Endothelial cell of umbilical vein (primary cell): Measurements from ENCODE around the gene CDC37L1. TPM values are rescaled to one million over a fixed set of nuclear protein-coding genes. Genes with fewer than 3 reads are reported as not detected.

Experiments used
- BruUV-seq: library from RNA; stranded (reverse); fragments of 400-500 nt; replicated peaks from 2 replicates; lab custom pipeline; 2021; lab: Mats Ljungman, UMichigan
- CTCF ChIA-PET: fragments of 300-600, 350-600 bp; sonication (Branson Sonifier 250); formaldehyde crosslinking; loops from one replicate; lab custom pipeline; 2021; ENCODE audit warnings: antibody characterized with exemption, inconsistent platforms; lab: Charles Lee
- POLR2A ChIA-PET: fragments of 300-600, 350-600 bp; sonication (Branson Sonifier 250); formaldehyde crosslinking; loops from one replicate; lab custom pipeline; 2021; ENCODE audit warnings: antibody characterized with exemption, inconsistent platforms; lab: Charles Lee
- DNase-seq: peaks from one replicate; pipeline ENCODE4 v3.0.0-alpha.2; 2011; ENCODE audit warnings: low read depth, low spot score
- FAIRE-seq: peaks from 2 replicates; lab custom pipeline; 2011; peaks lifted over from hg19 to GRCh38; lab: Jason Lieb, UNC
- H2AFZ ChIP-seq: 2 replicates; pipeline ENCODE4 v1.6.0; 2012; ENCODE audit warnings: low read depth, low read length, control low read depth, inconsistent platforms
- H3K27ac ChIP-seq: 2 replicates; pipeline ENCODE4 v1.5.1; 2011; ENCODE audit warnings: low read depth, mild to moderate bottlenecking, control low read depth, low read length, moderate library complexity; ENCODE audit not compliant: insufficient read depth
- H3K27me3 ChIP-seq, 2 experiments: 2 replicates each; pipeline versions ENCODE4 v1.6.0 to v1.6.1; 2011; ENCODE audit warnings: low read length in 2 of 2, mixed read lengths in 1 of 2; ENCODE audit not compliant: control insufficient read depth in 2 of 2, insufficient read depth in 2 of 2
- H3K36me3 ChIP-seq, 2 experiments: 2 replicates in 1 of 2; 3 replicates in 1 of 2; pipeline ENCODE4 v1.5.1; 2011; ENCODE audit warnings: low read length in 2 of 2, mild to moderate bottlenecking in 1 of 2, moderate library complexity in 1 of 2; ENCODE audit not compliant: control insufficient read depth in 2 of 2, insufficient read depth in 2 of 2; ENCODE audit errors: extremely low read depth in 1 of 2
- H3K4me1 ChIP-seq: 3 replicates; pipeline ENCODE4 v1.5.1; 2011; ENCODE audit warnings: mild to moderate bottlenecking, low read length; ENCODE audit not compliant: control insufficient read depth, insufficient read depth; ENCODE audit errors: extremely low read depth
- H3K4me2 ChIP-seq: 2 replicates; pipeline ENCODE4 v1.6.1; 2011; ENCODE audit warnings: low read length, control low read depth, mixed read lengths; ENCODE audit not compliant: insufficient read depth
- H3K4me3 ChIP-seq, 3 experiments: fragments of 200-600 bp in 1 of 3; sonication (generic), shearing (Covaris generic) in 1 of 3; replicated peaks in 1 of 3; 2 replicates each; pipeline ENCODE4 v1.5.1; 2011 to 2016; ENCODE audit warnings: control low read depth in 3 of 3, low read length in 3 of 3, mild to moderate bottlenecking in 2 of 3, inconsistent platforms in 1 of 3, low read depth in 1 of 3, moderate library complexity in 1 of 3; ENCODE audit not compliant: insufficient read depth in 1 of 3
- H3K79me2 ChIP-seq: 2 replicates; pipeline ENCODE4 v1.6.0; 2012; ENCODE audit warnings: low read length, inconsistent platforms; ENCODE audit not compliant: control insufficient read depth, insufficient read depth
- H3K9ac ChIP-seq: replicated peaks from 2 replicates; pipeline ENCODE3; 2011; ENCODE audit warnings: low read length, control low read depth; ENCODE audit not compliant: insufficient read depth; ENCODE audit errors: extremely low read depth
- H3K9me1 ChIP-seq: replicated peaks from 3 replicates; pipeline ENCODE4 v1.6.0; 2011; ENCODE audit warnings: mild to moderate bottlenecking, low read length; ENCODE audit not compliant: control insufficient read depth, insufficient read depth; ENCODE audit errors: extremely low read depth
- H3K9me3 ChIP-seq: replicated peaks from 2 replicates; pipeline ENCODE4 v1.5.1; 2012; ENCODE audit warnings: low read length, inconsistent platforms; ENCODE audit not compliant: control insufficient read depth, insufficient read depth
- H4K20me1 ChIP-seq: replicated peaks from 2 replicates; pipeline ENCODE3; 2011; ENCODE audit warnings: mild to moderate bottlenecking, low read length; ENCODE audit not compliant: control insufficient read depth, insufficient read depth; ENCODE audit errors: extremely low read depth
- CTCF ChIP-seq, 2 donors: IDR thresholded peaks; 1 replicate in 1 of 2; 2 replicates in 1 of 2; pipeline ENCODE4 v1.5.1; 2011; ENCODE audit warnings: low read length in 2 of 2, mild to moderate bottlenecking in 2 of 2, moderate library complexity in 2 of 2, control low read depth in 1 of 2, inconsistent platforms in 1 of 2, low read depth in 1 of 2; ENCODE audit not compliant: insufficient read depth in 1 of 2; ENCODE audit errors: extremely low read depth in 1 of 2
- EZH2 ChIP-seq: IDR thresholded peaks from 2 replicates; pipeline ENCODE4 v1.6.1; 2012; ENCODE audit warnings: borderline replicate concordance, low read depth, mild to moderate bottlenecking, moderate library complexity, low read length, inconsistent platforms; ENCODE audit not compliant: severe bottlenecking
- FOS ChIP-seq: IDR thresholded peaks from 2 replicates; pipeline ENCODE4 v1.6.1; 2011; ENCODE audit warnings: mild to moderate bottlenecking, low read length, moderate library complexity, borderline replicate concordance; ENCODE audit not compliant: insufficient read depth
- GATA2 ChIP-seq: IDR thresholded peaks from 2 replicates; pipeline ENCODE4 v1.7.0; 2011; ENCODE audit warnings: low read depth, mild to moderate bottlenecking, moderate library complexity, mixed read lengths, low read length; ENCODE audit not compliant: insufficient read length, insufficient read depth
- JUN ChIP-seq: IDR thresholded peaks from 2 replicates; pipeline ENCODE4 v1.6.1; 2011; ENCODE audit warnings: borderline replicate concordance, low read depth; ENCODE audit not compliant: insufficient read length, insufficient read depth
- MAX ChIP-seq: IDR thresholded peaks from 2 replicates; pipeline ENCODE4 v1.6.1; 2011; ENCODE audit not compliant: insufficient read depth, insufficient read length
- MYC ChIP-seq: IDR thresholded peaks from one replicate; pipeline ENCODE4 v1.6.1; 2011; ENCODE audit warnings: mild to moderate bottlenecking, low read depth, low read length
- POLR2A ChIP-seq: IDR thresholded peaks from 2 replicates; pipeline ENCODE4 v1.6.1; 2012; ENCODE audit warnings: low read depth, mild to moderate bottlenecking, control low read depth, low read length
- POLR2AphosphoS5 ChIP-seq: IDR thresholded peaks from 2 replicates; pipeline ENCODE4 v1.6.1; 2012; ENCODE audit warnings: low read depth, mild to moderate bottlenecking, control low read depth, low read length, moderate library complexity; ENCODE audit not compliant: insufficient read depth
- dilution Hi-C: fragments of 300-500 bp; cut with MboI; formaldehyde crosslinking; loops from one replicate; pipeline ENCODE4 v1.15.0; 2019; ENCODE audit warnings: low sequenced_read_pairs; ENCODE audit not compliant: extremely low pct_ligation_motif_present
- intact Hi-C: fragments of 100-400 bp; cut with micrococcal nuclease; formaldehyde crosslinking; loops from one replicate; pipeline ENCODE4 v1.10.0; 2022
- polyA plus RNA-seq, 4 experiments: library from polyadenylated mRNA; depleted of rRNA in 3 of 4; stranded (reverse) in 3 of 4; unstranded in 1 of 4; fragments of >200 nt; gene quantifications; 2 replicates each; pipeline versions ENCODE4 v1.2.1 to v1.2.3, GENCODE V29; 2011 to 2012; ENCODE audit warnings: missing spikeins in 1 of 4
- total RNA-seq: library from RNA; stranded (reverse); gene quantifications from 2 replicates; pipeline ENCODE4 v1.2.3, GENCODE V29; 2021

The CDC37L1 gene
- total and polyA plus RNA-seq, 2 donors (not counting 3 experiments of a cell fraction or from before 2014, with no cell fraction given): 2.6 to 6.8 TPM

GRCh38 chr9:4686584-4686983 is 7.2 kb downstream of the CDC37L1 start:
- dilution Hi-C loops: no loop called here
- Histone ChIP-seq H2AFZ (no peak overlapping the region), H3K4me3 (no peak overlapping the region), H3K4me2 (no peak overlapping the region), H3K36me3 (peaks cover 0 to 3% of the 10 kb centered on the region in 2 experiments), H3K9ac (no peak overlapping the region), H3K27me3 (no peaks in the 10 kb centered on the region), H3K27ac (no peak overlapping the region), H3K9me1 (no peaks in the 10 kb centered on the region), H3K79me2 (peaks cover 5% of the 10 kb centered on the region), H3K4me1 (no peaks in the 10 kb centered on the region), H3K9me3 (no peaks in the 10 kb centered on the region), H4K20me1 (no peaks in the 10 kb centered on the region)
- FAIRE-seq: no peak
- intact Hi-C loops: no loop called here
- ChIA-PET POLR2A (interaction anchor here (0.5 kb wide), 1 partner anchor 1013 kb away, joined by 3 read pairs; no protein-coding TSS in a partner anchor), CTCF (interaction anchor here (1.2 kb wide), 1 partner anchor 63 kb away, joined by 3 read pairs; no protein-coding TSS in a partner anchor)
- DNase-seq: no peak
- no TSS peak for BruUV-seq
- TF ChIP-seq MAX (no peak), MYC (no peak), GATA2 (no peak), POLR2A (no peak)

- H3K4me3 ChIP-seq: no peak overlapping the region
- no peak overlapping the region for H3K9ac ChIP-seq
- H3K27ac ChIP-seq: no peak overlapping the region
- DNase-seq: no peak
- no peak for FAIRE-seq
- BruUV-seq: no TSS peak
- peaks cover 0 to 3% of the 10 kb centered on the region in 2 experiments for H3K36me3 ChIP-seq
- H4K20me1 ChIP-seq: no peaks in the 10 kb centered on the region
- H3K9me1 ChIP-seq: no peaks in the 10 kb centered on the region
- ChIA-PET POLR2A (no interaction called here), CTCF (no interaction called here)
- intact Hi-C loops: no loop called here
- dilution Hi-C loops: no loop called here
- peaks cover 2% of the 10 kb centered on the region for H3K79me2 ChIP-seq
- no peaks in the 10 kb centered on the region for H3K27me3 ChIP-seq
- no peak overlapping the region for H3K4me2 ChIP-seq
- H3K4me1 ChIP-seq: no peaks in the 10 kb centered on the region
- TF ChIP-seq EZH2 (no peak), CTCF (IDR thresholded peaks at IDR 0.05; ENCODE audit: extremely low read depth in 1 of 2, insufficient read depth in 1 of 2, low read depth in 1 of 2, low read length in 2 of 2) (no peak), JUN (no peak), FOS (no peak), GATA2 (no peak), MYC (no peak), POLR2AphosphoS5 (no peak), MAX (no peak), POLR2A (no peak)
- no peaks in the 10 kb centered on the region for H3K9me3 ChIP-seq
- H2AFZ ChIP-seq: no peak overlapping the region
Observed at GRCh38 chr9:4689021-4689420, 9.7 kb downstream of the CDC37L1 start.
